Measurements from ENCODE around the gene KCNT1.

Gene KCNT1

GRCh38 chr9:135774239-135774747 lies 72.3 kb downstream of the KCNT1 start:
- TF ChIP-seq CTCF (IDR thresholded peaks at IDR 0.05; ENCODE audit: borderline replicate concordance, control extremely low read depth, extremely low read depth, insufficient read depth, missing control alignments): no peak
- in situ Hi-C loops (cut with MboI; ENCODE audit: low sequenced_read_pairs, unreplicated experiment): no loop called here
- no peak for DNase-seq (ENCODE audit: low spot score)

- in situ Hi-C loops (cut with MboI; ENCODE audit: low sequenced_read_pairs, unreplicated experiment): no loop called here
- no peak for DNase-seq (ENCODE audit: low spot score)
- no peak for TF ChIP-seq CTCF (IDR thresholded peaks at IDR 0.05; ENCODE audit: borderline replicate concordance, control extremely low read depth, extremely low read depth, insufficient read depth, missing control alignments)
These were observed 73.0 kb downstream of the KCNT1 start for GRCh38 chr9:135774794-135775525.

GRCh38 chr9:135775911-135776310 lies 73.9 kb downstream of the KCNT1 start:
- no peak for TF ChIP-seq CTCF (IDR thresholded peaks at IDR 0.05; ENCODE audit: borderline replicate concordance, control extremely low read depth, extremely low read depth, insufficient read depth, missing control alignments)
- in situ Hi-C loops (cut with MboI; ENCODE audit: low sequenced_read_pairs, unreplicated experiment): no loop called here
- DNase-seq (ENCODE audit: low spot score): no peak

- TF ChIP-seq CTCF (IDR thresholded peaks at IDR 0.05; ENCODE audit: borderline replicate concordance, control extremely low read depth, extremely low read depth, insufficient read depth, missing control alignments): no peak
- DNase-seq (ENCODE audit: low spot score): no peak
- in situ Hi-C loops (cut with MboI; ENCODE audit: low sequenced_read_pairs, unreplicated experiment): no loop called here
These were observed 75.1 kb downstream of the KCNT1 start for GRCh38 chr9:135776893-135777622.

- in situ Hi-C loops (cut with MboI; ENCODE audit: low sequenced_read_pairs, unreplicated experiment): no loop called here
- no peak for TF ChIP-seq CTCF (IDR thresholded peaks at IDR 0.05; ENCODE audit: borderline replicate concordance, control extremely low read depth, extremely low read depth, insufficient read depth, missing control alignments)
These were observed 75.7 kb downstream of the KCNT1 start for GRCh38 chr9:135777623-135778177.

GRCh38 chr9:135778421-135778820 lies 76.4 kb downstream of the KCNT1 start:
- TF ChIP-seq CTCF (IDR thresholded peaks at IDR 0.05; ENCODE audit: borderline replicate concordance, control extremely low read depth, extremely low read depth, insufficient read depth, missing control alignments): no peak
- DNase-seq (ENCODE audit: low spot score): no peak
- in situ Hi-C loops (cut with MboI; ENCODE audit: low sequenced_read_pairs, unreplicated experiment): no loop called here

More at GRCh38 chr9:135777623-135778177, 75.7 kb downstream of the KCNT1 start:
- DNase-seq (ENCODE audit: low spot score): no peak

Data from GM13976 (cell line).